OCI-M1 (cell line): ENCODE results near the gene DNM2.

Experiments used
- DNase-seq: peaks from one replicate; lab custom pipeline; 2025; lab: John Stamatoyannopoulos, UW

DNM2 gene

GRCh38 chr19:10815969-10816644 lies 98.2 kb downstream of the DNM2 start:
- no peak for DNase-seq

GRCh38 chr19:10816691-10817090 lies 98.8 kb downstream of the DNM2 start:
- no peak for DNase-seq

- no peak for DNase-seq
Observed at GRCh38 chr19:10817291-10818038, 99.6 kb downstream of the DNM2 start.

GRCh38 chr19:10818301-10819123 lies 100.6 kb downstream of the DNM2 start:
- no peak for DNase-seq

GRCh38 chr19:10819124-10820060 lies 101.5 kb downstream of the DNM2 start:
- no peak for DNase-seq

- DNase-seq = no peak
Observed at GRCh38 chr19:10820173-10820572, 102.3 kb downstream of the DNM2 start.

- no peak for DNase-seq
Observed at GRCh38 chr19:10823690-10824089, 105.8 kb downstream of the DNM2 start.

GRCh38 chr19:10826231-10826630 lies 108.4 kb downstream of the DNM2 start:
- DNase-seq = no peak

- DNase-seq = no peak
Observed at GRCh38 chr19:10826846-10827245, 109.0 kb downstream of the DNM2 start.

- no peak for DNase-seq
Observed at GRCh38 chr19:10828981-10829821, 111.3 kb downstream of the DNM2 start.

GRCh38 chr19:10829967-10830366 lies 112.1 kb downstream of the DNM2 start:
- DNase-seq = no peak

- DNase-seq = no peak
Observed at GRCh38 chr19:10830370-10830769, 112.5 kb downstream of the DNM2 start.

GRCh38 chr19:10830931-10831779 lies 113.3 kb downstream of the DNM2 start:
- no peak for DNase-seq

GRCh38 chr19:10831987-10832938 lies 114.4 kb downstream of the DNM2 start:
- DNase-seq = no peak

GRCh38 chr19:10832939-10833296 lies 115.0 kb downstream of the DNM2 start:
- no peak for DNase-seq

- DNase-seq = no peak
Observed at GRCh38 chr19:10835089-10835753, 117.3 kb downstream of the DNM2 start.

GRCh38 chr19:10835754-10836478 lies 118.0 kb downstream of the DNM2 start, which contains the start of gene TMED1:
Gene TMED1 (minus strand): TSS chr19:10836212. CDS start chr19:10836191, 21 bp downstream.
- DNase-seq = peak; percentile 100
